GM19463 (cell line): ENCODE data around the gene CARMIL3.

ENCODE experiments used
- ATAC-seq: cut with Tn5 transposase; IDR thresholded peaks from one replicate; pipeline ENCODE4 v1.9.1; 2021; ENCODE audit warnings: mild to moderate bottlenecking, moderate library complexity; ENCODE audit not compliant: unreplicated experiment

Gene CARMIL3

GRCh38 chr14:24075485-24076301 lies 23.9 kb downstream of the CARMIL3 start:
- peak; percentile 66 for ATAC-seq

- ATAC-seq: no peak
Measured at GRCh38 chr14:24076302-24076601, 24.4 kb downstream of the CARMIL3 start.

GRCh38 chr14:24077086-24077485 lies 25.3 kb downstream of the CARMIL3 start:
- ATAC-seq: no peak

- ATAC-seq: no peak
Measured at GRCh38 chr14:24078146-24078545, 26.3 kb downstream of the CARMIL3 start.

GRCh38 chr14:24079491-24080141 lies 27.8 kb downstream of the CARMIL3 start:
- ATAC-seq: no peak

- ATAC-seq: no peak
Measured at GRCh38 chr14:24080142-24080530, 28.3 kb downstream of the CARMIL3 start.

GRCh38 chr14:24080888-24081738 lies 29.3 kb downstream of the CARMIL3 start:
- ATAC-seq: peak; percentile 91

GRCh38 chr14:24081739-24082211 lies 30.0 kb downstream of the CARMIL3 start:
- ATAC-seq: no peak

- ATAC-seq: no peak
Measured at GRCh38 chr14:24082411-24083080, 30.7 kb downstream of the CARMIL3 start.

- no peak for ATAC-seq
Measured at GRCh38 chr14:24083462-24083861, 31.7 kb downstream of the CARMIL3 start.

GRCh38 chr14:24084440-24084839 lies 32.6 kb downstream of the CARMIL3 start:
- ATAC-seq: no peak

GRCh38 chr14:24085215-24085614 lies 33.4 kb downstream of the CARMIL3 start:
- ATAC-seq: no peak

- ATAC-seq: no peak
Measured at GRCh38 chr14:24086193-24086955, 34.6 kb downstream of the CARMIL3 start.

- no peak for ATAC-seq
Measured at GRCh38 chr14:24087004-24087403, 35.2 kb downstream of the CARMIL3 start.

- no peak for ATAC-seq
Measured at GRCh38 chr14:24088095-24088494, 36.3 kb downstream of the CARMIL3 start.

- no peak for ATAC-seq
Measured at GRCh38 chr14:24089890-24090289, 38.1 kb downstream of the CARMIL3 start.

GRCh38 chr14:24092110-24092504 lies 40.3 kb downstream of the CARMIL3 start:
- ATAC-seq: no peak

- ATAC-seq: no peak
Measured at GRCh38 chr14:24092505-24093206, 40.8 kb downstream of the CARMIL3 start.

GRCh38 chr14:24093207-24093900 lies 41.5 kb downstream of the CARMIL3 start:
- ATAC-seq: no peak
